NCI-H146 treated with DMSO at 0.1 percent for 48 hours (cell line): ENCODE results near the gene ITPKC.
A peak's percentile ranks its signal among the peaks of the same experiment; 100 is the strongest.
"Not testable (repeated sequence)": the region's sequence is repeated elsewhere in the genome, so short reads cannot be mapped to it uniquely, and the experiment has no call there.

Experiments
- DNase-seq: peaks from one replicate; lab custom pipeline; 2025; ENCODE audit not compliant: unreplicated experiment; lab: John Stamatoyannopoulos, UW

ITPKC gene

DNA sequence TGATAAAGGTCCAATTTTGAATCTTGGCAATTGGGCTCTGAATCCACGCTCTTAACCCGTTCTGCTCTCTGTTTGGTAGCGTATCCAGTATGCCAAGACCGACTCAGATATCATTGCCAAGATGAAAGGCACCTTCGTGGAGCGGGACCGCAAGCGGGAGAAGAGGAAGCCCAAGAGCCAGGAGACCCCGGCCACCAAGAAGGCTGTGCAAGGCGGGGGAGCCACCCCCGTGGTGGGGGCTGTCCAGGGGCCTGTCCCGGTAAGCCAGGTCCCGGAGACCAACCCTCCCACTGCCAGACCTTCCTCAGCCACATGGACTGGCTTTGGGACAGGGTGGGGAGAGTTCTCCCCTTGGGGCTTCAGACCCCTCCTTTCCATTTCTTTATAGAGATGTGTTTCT lies 42.4 kb downstream of the ITPKC start:
- DNase-seq, result no peak

DNA sequence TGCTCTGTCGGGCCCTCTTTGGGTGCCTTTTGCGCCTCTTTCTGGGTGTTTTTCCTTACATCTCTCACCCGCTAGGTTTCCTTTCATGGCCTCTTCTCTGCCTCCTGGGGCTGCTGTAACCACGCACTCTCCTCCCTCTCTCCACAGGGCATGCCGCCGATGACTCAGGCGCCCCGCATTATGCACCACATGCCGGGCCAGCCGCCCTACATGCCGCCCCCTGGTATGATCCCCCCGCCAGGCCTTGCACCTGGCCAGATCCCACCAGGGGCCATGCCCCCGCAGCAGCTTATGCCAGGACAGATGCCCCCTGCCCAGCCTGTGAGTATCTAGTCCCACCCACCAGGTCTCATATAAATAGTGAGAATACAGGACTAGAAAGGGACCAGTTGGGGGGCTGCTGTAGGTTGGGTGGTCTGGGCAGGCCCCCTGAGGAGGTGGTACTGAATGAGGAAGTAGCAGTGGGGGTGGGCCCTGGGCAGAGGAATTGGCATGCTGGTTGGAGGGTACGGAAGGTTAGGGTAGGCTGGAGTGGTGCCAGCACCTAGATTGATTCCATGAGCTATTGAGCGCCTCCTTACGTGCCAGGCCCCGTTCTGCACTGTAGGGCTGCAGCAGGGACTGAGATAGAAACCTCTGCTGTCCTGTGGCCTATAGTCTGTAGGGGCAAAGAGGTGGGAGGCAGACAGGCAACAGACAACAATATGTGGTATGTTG lies 46.0 kb downstream of the ITPKC start:
- DNase-seq, result no peak

DNA sequence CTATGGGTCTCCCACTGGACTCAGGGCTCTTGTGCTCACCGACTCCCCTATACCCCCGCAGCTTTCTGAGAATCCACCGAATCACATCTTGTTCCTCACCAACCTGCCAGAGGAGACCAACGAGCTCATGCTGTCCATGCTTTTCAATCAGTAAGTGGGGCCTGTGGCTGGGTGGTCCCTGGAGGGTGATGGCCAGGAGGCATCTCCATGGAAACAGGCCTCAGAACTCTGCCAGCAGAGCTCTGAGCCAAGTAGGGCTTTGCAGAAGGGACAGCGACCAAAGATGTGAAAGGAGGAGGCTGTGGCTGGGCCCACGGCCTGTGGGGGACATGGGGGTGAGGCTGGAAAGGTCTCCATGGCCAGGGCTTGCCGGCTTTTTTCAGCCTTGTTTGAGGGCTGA lies 46.6 kb downstream of the ITPKC start:
- DNase-seq, result no peak

DNA sequence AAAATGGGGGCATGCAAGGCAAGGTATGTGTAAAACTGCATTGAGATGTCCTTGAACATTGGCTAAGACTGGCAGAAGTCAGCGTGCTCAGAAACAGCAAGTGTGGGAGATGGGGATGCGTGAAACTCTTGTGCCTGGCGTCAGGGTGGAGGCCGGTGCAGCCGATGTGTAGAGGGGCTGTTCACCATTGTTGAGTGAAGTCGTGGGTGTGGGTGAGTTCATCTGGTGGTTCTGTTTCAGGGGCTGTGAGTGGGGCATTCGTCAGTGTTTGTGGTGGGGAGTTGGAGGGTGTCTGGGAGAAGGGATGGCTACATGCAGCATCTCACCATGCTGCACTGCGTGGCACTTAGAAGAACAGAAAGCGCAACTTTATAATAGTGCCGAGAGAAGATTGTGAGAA lies 47.1 kb downstream of the ITPKC start:
- no peak for DNase-seq

DNA sequence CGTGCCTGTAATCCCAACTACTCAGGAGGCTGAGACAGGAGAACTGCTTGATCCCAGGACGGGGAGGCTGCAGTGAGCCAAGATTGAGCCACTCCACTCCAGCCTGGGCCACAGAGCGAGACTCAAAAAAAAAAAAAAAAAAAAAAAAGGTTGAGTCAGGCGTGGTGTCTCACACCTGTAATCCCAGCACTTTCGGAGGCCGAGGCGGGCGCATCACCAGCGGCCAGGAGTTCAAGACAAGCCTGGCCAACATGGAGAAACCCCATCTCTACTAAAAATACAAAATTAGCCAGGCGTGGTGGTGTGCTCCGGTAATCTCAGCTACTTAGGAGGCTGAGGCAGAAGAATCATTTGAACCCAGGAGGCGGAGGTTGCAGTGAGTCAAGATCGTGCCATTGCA lies 49.5 kb downstream of the ITPKC start:
- not testable (repeated sequence) for DNase-seq

DNA sequence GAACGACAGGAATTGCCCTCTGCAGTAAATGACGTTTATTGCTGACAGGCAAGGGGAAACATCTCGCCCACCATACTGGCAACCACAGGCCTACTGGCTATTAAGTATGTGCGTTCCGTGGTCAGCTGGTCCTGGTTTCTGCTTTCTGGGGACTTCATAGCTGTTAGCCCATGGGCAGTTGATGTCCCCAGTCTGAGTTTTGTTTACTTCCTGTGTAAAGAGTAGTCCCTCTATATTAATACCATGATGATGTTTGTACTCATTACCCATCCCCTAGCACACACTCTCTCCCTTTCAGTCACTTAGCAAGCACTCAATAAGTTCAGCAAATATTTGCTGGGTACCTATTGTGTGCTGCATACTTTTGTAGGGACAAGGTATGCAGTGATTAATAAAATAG lies 52.0 kb downstream of the ITPKC start:
- DNase-seq, result no peak

DNA sequence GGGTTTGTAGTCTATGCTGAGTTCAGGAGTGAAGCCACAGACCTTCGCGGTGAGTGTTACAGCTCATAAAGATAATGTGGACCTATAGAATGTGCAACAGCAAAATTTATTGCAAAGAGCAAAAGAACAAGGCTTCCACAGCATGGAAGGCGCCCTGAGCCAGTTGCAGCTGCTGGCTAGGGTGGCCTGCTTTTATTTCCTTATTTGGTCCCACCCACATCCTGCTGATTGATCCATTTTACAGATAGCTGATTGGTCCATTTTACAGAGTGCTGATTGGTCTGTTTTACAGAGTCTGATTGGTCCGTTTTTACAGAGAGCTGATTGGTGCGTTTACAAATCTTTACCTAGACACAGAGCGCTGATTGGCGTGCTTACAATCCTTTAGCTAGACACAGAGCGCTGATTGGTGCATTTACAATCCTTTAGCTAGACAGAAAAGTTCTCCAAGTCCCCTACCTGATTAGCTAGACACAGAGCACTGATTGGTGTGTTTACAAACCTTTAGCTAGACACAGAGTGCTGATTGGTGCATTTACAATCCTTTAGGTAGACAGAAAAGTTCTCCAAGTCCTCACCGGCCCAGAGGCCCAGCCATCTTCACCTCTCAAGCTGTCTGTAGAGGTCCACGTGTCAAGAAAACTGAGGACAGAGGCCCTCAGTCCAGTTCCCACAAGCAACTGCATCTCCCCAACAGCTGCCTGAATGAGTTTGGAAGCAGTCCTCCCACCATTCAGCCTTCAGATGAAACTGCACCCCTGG lies 54.4 kb downstream of the ITPKC start:
- not testable (repeated sequence) for DNase-seq

DNA sequence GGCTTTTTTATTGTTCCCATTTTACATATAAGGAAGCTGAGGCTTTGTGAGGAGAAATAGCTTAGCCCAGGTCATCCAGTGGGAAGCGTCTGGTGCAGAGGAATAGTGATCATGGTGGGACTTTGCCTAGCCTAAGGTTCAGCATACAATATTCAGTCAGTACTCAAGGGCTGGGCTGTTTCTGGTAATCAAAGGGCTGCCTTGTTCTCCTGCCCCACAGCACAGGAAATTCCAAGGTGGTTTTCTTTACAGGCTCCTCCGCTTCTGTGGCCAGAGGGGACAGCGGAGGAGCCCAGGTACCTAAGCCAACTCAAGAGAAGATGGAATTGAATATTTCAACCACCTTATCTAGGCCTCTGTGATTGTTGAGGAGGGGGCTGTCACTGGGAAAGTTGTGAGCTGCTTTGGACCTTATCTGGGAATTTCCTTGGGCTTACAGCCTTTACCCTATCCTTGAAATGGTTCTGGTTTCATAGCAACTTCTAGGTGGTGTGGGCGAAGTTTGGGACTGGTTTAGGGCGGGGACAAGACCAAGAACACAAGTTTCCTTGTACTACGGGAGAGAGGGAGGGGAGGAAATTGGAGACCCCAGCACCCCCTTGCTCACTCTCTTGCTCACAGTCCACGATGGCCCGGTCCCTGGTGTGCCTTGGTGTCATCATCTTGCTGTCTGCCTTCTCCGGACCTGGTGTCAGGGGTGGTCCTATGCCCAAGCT lies 58.2 kb downstream of the ITPKC start, which contains the start of gene MIA:
Gene MIA (plus strand): TSS at position 606 of the 716 bp plus-strand sequence. CDS start 22 bp downstream, at position 628.
- DNase-seq, result no peak

DNA sequence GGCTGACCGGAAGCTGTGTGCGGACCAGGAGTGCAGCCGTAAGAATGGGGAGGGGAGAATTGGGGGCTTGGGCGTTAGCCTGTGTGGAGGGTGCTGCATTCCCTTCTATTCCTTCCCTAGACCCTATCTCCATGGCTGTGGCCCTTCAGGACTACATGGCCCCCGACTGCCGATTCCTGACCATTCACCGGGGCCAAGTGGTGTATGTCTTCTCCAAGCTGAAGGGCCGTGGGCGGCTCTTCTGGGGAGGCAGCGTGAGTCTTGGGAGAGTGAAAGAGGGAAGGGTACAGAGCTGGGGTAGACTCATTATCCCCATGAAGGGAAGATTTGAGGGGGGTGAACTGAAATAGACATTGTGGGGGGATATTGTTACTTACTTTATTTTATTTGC lies 58.7 kb downstream of the ITPKC start:
- no peak for DNase-seq

DNA sequence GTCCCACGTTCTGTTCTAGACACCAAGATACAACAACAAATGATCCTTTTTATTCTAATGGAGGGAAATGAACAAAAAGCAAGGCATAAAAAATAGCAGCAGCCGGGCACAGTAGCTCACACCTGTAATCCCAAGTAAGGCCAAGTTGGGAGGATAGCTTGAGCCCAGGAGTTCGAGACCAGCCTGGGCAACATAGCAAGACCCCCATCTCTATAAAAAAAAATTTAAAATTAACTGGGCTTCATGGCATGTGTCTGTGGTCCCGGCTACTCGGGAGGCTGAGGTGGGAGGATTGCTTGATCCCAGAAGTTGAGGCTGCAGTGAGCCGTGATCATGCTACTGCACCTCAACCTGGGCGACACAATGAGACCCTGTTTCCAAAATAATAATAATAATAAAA lies 59.5 kb downstream of the ITPKC start:
- DNase-seq, result no peak

DNA sequence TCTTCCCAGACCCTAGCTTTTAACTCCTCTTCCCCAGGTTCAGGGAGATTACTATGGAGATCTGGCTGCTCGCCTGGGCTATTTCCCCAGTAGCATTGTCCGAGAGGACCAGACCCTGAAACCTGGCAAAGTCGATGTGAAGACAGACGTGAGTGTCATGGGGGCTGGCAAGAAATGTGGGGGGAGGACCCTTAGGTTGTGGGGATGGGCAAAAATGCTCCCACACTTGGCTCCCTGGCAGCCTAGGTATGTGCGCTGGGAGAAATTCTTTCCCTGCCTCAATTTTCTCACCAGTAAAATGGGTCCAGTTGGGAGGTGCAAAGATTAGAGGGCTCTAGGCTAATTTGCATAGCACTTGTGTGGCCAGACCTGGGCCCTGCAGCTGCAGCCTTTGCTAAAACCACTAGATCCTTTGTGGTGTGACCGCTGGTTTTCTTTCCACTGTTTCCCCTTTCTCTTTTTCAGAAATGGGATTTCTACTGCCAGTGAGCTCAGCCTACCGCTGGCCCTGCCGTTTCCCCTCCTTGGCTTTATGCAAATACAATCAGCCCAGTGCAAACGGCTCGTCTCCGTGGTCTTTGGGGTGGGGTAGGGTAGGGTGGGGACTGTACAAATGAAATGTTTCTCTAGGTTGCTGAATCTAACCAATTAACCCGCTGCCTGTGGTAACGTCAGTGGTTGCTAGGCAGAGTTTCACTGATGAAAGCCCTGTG lies 60.2 kb downstream of the ITPKC start:
- peak; percentile 97 for DNase-seq

DNA sequence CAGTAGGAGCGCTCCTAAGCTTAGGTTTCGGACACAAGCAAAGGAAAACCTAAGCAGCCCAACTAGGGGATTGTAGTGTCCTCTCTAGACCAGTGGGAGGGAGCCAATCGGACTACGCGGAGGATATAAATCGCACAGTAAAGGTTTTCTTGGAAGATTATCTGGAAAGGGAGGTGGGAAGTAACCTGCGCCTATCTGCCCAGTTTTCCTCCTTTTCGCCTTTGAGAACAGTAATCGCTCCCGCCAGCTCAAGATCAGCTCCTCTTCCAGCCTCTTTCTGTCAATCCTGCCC lies 60.7 kb downstream of the ITPKC start:
- DNase-seq, result no peak

DNA sequence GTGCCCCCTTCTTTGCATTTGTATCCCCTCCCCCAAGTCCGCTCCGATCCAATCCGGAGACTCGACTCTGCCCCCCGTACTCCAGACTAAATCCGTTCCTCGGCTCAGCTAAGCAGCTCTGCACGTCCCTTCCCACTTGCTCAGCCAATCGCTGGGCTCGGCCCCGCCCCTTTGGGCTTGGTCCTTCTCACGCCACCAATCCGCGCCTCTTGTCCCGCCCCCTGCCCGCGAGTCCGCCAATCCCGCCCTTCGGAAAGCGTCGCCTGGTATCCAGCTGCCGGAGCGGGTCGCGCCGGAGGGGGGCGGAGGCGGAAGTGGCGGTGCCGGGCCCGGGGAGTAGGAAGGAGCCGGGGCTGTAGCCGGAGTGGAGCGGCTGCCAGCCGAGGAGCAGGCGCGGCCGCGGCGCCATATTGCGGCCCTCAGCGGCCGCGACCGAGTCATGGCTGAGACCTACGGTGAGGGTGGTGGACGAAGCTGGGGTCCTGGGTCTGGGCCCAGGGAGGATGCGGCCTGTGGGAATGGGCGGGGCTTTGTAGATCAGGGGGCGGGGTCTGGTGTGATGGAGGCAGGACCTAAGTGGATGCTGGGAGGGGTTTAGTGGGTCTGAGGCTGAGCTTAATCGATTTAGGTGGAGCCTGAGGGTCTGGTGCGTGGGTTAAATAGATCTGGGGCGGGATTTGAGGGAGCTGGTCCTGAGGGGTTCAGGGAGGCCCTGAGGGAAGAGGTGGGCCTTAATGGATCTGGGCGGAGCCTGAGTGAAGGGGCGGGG lies 61.2 kb downstream of the ITPKC start, which contains the start of gene RAB4B:
Gene RAB4B (plus strand): TSS at position 311 of the 769 bp plus-strand sequence. CDS start 129 bp downstream, at position 440.
- DNase-seq, result peak; percentile 100

DNA sequence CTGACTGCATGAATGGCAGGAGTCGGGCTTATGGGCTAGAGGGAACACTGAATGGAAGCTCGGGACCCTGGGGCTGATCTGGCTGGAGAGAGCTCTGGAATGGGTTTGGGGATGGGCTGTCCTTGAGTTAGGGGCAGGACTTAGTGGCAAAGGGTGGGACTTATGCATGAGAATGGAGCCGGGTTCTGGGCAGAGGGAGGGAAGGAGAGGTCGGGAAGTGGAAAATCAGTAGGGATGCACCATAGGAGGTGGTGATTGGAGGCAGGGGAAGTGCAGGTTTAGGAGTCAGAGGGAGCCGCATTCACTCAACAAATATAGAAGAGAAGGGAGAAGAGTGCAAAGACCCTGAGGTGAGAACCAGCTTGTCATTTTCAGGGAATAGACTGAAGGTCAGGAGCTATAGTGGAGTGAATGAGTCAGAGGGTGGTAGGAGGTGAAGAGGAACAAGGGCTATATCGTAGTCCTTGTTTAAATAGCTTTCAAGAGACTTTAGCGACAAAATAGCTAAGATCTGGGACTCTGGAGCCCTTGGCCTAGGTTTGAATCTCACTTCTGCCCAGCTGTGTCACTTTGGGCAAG lies 61.9 kb downstream of the ITPKC start:
- no peak for DNase-seq

DNA sequence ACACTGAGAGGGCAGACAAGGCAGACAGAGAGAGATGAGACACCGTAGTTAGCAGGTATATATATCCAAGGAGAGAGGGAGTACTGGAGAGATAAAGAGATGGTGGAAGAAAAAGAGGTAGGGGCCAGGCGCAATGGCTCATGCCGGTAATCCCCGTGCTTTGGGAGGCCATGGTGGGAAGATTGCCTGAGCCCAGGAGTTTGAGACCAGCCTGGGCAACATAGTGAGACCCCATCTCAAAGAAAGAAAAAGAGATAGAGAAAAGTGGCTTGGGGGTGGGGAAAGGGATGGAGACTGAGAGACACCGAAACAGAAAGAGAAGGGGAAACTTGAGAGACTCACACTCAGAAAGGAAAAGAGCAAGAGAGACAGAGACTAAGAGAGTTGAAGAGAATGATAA lies 63.7 kb downstream of the ITPKC start:
- DNase-seq, result no peak

DNA sequence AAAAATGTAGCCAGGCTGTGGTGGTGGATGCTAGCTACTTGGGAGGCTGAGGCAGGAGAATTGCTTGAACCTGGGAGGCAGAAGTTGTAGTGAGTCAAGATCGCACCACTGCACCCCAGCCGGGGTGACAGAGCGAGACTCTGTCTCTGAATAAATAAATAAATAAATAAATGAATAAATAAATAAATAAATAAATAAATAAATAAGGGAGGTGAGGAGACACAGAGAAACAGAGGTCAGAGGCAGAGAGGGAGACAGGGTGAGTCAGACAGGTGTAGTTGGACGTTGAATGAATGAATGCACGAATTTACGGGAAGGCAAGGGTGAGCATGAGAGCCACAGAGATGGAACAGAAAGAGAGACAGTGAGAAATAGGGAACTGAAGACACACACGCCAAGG lies 64.2 kb downstream of the ITPKC start:
- DNase-seq, result no peak

DNA sequence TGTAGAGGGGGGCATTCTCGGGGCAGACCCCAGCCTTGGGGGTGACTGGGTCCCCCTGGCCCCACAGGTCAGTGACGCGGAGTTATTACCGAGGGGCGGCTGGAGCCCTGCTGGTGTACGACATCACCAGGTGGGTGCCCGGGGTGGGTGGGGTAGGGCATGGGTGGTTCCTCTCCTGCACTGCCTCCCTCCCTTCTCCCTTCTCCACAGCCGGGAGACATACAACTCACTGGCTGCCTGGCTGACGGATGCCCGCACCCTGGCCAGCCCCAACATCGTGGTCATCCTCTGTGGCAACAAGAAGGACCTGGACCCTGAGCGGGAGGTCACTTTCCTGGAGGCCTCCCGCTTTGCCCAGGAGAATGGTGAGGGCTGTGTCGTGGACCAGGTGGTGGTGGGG lies 66.8 kb downstream of the ITPKC start:
- no peak for DNase-seq

DNA sequence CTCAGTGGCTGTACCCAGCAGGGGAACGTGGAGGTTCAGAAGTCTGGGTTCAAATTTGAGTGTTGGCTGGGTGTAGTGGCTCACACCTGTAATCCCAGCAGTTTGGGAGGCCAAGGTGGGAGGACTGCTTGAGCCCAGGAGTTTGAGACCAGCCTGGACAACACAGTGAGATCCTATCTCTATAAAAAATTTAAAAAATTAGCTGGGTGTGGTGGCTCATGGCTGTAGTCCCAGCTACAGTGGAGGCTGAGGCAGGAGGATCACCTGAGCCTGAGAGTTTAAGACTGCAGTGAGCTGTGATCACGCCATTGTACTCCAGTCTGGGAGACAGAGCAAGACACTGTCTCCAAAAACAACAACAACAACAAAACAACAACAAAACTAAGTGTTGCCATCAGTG lies 67.2 kb downstream of the ITPKC start:
- DNase-seq, result not testable (repeated sequence)

DNA sequence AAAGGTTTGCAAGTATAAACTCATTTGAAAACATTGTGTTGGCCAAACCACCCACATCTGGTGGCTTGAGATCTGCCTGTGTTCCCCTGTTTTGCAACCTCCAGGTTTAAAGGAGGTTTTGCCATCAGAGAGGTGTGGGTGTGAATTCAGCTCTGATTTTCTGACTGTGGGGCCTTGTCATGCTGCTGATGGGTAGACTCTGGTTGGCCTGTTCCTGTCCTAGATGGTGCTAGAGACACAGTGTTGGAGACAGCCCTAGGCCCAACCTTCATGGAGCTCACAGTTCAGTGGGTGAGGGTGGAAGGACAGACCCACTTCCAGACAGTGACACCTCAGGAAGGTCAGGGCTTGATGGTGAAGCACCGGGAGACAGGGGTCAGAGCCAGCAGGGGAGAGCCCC lies 68.6 kb downstream of the ITPKC start:
- DNase-seq, result no peak
